H9 (cell line): Measurements from ENCODE around the gene ARID3A. TPM values are rescaled to one million over a fixed set of nuclear protein-coding genes. Genes with fewer than 3 reads are reported as not detected.

Experiments
- DNase-seq: peaks from one replicate; pipeline ENCODE4 v3.0.0-alpha.2; 2017
- H2AFZ ChIP-seq: one replicate; pipeline ENCODE4 v1.6.1; 2013; ENCODE audit warnings: mild to moderate bottlenecking, low read length, control low read depth, moderate library complexity
- H2AK5ac ChIP-seq: 2 replicates; pipeline ENCODE4 v1.6.1; 2013; ENCODE audit warnings: low read length, control low read depth, mixed read lengths; ENCODE audit not compliant: insufficient read length
- H2BK120ac ChIP-seq: one replicate; pipeline ENCODE4 v1.6.1; 2013; ENCODE audit warnings: low read depth, mild to moderate bottlenecking, low read length, control low read depth, inconsistent platforms; ENCODE audit not compliant: poor library complexity, severe bottlenecking
- H2BK12ac ChIP-seq: 2 replicates; pipeline ENCODE4 v1.6.1; 2013; ENCODE audit warnings: low read length, control low read depth, mixed read lengths, low read depth; ENCODE audit not compliant: insufficient read length
- H2BK15ac ChIP-seq: 2 replicates; pipeline ENCODE4 v1.6.1; 2013; ENCODE audit warnings: low read depth, low read length, control low read depth
- H2BK20ac ChIP-seq: one replicate; pipeline ENCODE4 v1.6.1; 2013; ENCODE audit warnings: low read depth, mild to moderate bottlenecking, low read length, control low read depth, inconsistent platforms; ENCODE audit not compliant: poor library complexity, severe bottlenecking
- H2BK5ac ChIP-seq: 2 replicates; pipeline ENCODE4 v1.6.1; 2013; ENCODE audit warnings: low read length, control low read depth, mixed read lengths; ENCODE audit not compliant: insufficient read length
- H3K14ac ChIP-seq: 2 replicates; pipeline ENCODE4 v1.6.1; 2013; ENCODE audit warnings: low read length, control low read depth; ENCODE audit not compliant: insufficient read depth
- H3K18ac ChIP-seq: 2 replicates; pipeline ENCODE4 v1.6.1; 2013; ENCODE audit warnings: low read depth, mild to moderate bottlenecking, mixed read lengths, low read length, control low read depth; ENCODE audit not compliant: insufficient read length
- H3K23ac ChIP-seq: 2 replicates; pipeline ENCODE4 v1.6.1; 2013; ENCODE audit warnings: low read length, control low read depth, mixed read lengths, low read depth; ENCODE audit not compliant: insufficient read length
- H3K23me2 ChIP-seq: 2 replicates; pipeline ENCODE4 v1.6.1; 2013; ENCODE audit warnings: low read depth, mild to moderate bottlenecking, mixed read lengths, low read length, control low read depth; ENCODE audit not compliant: insufficient read length, poor library complexity, severe bottlenecking
- H3K27ac ChIP-seq: 2 replicates; pipeline ENCODE4 v1.5.1; 2013; ENCODE audit warnings: low read length, control low read depth, mixed read lengths, low read depth; ENCODE audit not compliant: insufficient read length
- H3K27me3 ChIP-seq: 2 replicates; pipeline ENCODE4 v1.6.1; 2013; ENCODE audit warnings: low read length, control low read depth, inconsistent platforms; ENCODE audit not compliant: insufficient read depth
- H3K4ac ChIP-seq: 2 replicates; pipeline ENCODE4 v1.6.1; 2013; ENCODE audit warnings: low read depth, mild to moderate bottlenecking, control low read depth, inconsistent platforms, low read length, moderate library complexity
- H3K4me1 ChIP-seq: 2 replicates; pipeline ENCODE4 v1.6.1; 2013; ENCODE audit warnings: low read length, control low read depth, inconsistent platforms; ENCODE audit not compliant: insufficient read depth
- H3K4me2 ChIP-seq: 2 replicates; pipeline ENCODE4 v1.6.1; 2013; ENCODE audit warnings: low read length, control low read depth, mixed read lengths; ENCODE audit not compliant: insufficient read length, insufficient read depth
- H3K56ac ChIP-seq: 2 replicates; pipeline ENCODE4 v1.6.1; 2013; ENCODE audit warnings: low read depth, mild to moderate bottlenecking, mixed read lengths, low read length, control low read depth; ENCODE audit not compliant: insufficient read length
- H3K79me1 ChIP-seq: 2 replicates; pipeline ENCODE4 v1.6.1; 2013; ENCODE audit warnings: low read depth, mild to moderate bottlenecking, moderate library complexity, low read length, control low read depth, inconsistent platforms; ENCODE audit not compliant: insufficient read depth, poor library complexity, severe bottlenecking
- H3K79me2 ChIP-seq: 2 replicates; pipeline ENCODE4 v1.6.1; 2013; ENCODE audit warnings: low read length, control low read depth, inconsistent platforms; ENCODE audit not compliant: insufficient read depth
- H3K9ac ChIP-seq: 2 replicates; pipeline ENCODE4 v1.6.1; 2013; ENCODE audit warnings: low read length, control low read depth, mixed read lengths; ENCODE audit not compliant: insufficient read length; ENCODE audit errors: extremely low read depth
- H3K9me3 ChIP-seq: one replicate; pipeline ENCODE4 v1.6.1; 2013; ENCODE audit warnings: low read depth, low read length, inconsistent platforms; ENCODE audit not compliant: control insufficient read depth
- H3T11ph ChIP-seq: one replicate; pipeline ENCODE4 v1.6.1; 2013; ENCODE audit warnings: mild to moderate bottlenecking, low read length, control low read depth, inconsistent platforms
- H4K20me1 ChIP-seq: one replicate; pipeline ENCODE4 v1.6.1; 2013; ENCODE audit not compliant: control insufficient read depth, insufficient read length, insufficient read depth
- H4K5ac ChIP-seq: 2 replicates; pipeline ENCODE4 v1.6.1; 2013; ENCODE audit warnings: low read depth, mild to moderate bottlenecking, mixed read lengths, low read length, control low read depth; ENCODE audit not compliant: insufficient read length
- H4K8ac ChIP-seq: replicated peaks from 2 replicates; pipeline ENCODE4 v1.6.1; 2013; ENCODE audit warnings: low read length, control low read depth, mixed read lengths, low read depth; ENCODE audit not compliant: insufficient read length
- H4K91ac ChIP-seq: 2 replicates; pipeline ENCODE4 v1.6.1; 2013; ENCODE audit warnings: low read depth, mild to moderate bottlenecking, moderate library complexity, mixed read lengths, low read length, control low read depth; ENCODE audit not compliant: insufficient read length
- H3K27ac Mint-ChIP-seq, 3 experiments: 2 replicates in 2 of 3; 3 replicates in 1 of 3; pipeline ENCODE4 v1.8.0; 2020 to 2021; ENCODE audit warnings: mixed read lengths in 3 of 3, mild to moderate bottlenecking in 1 of 3, moderate library complexity in 1 of 3
- H3K27me3 Mint-ChIP-seq: 2 replicates; pipeline ENCODE4 v1.8.0; 2021; ENCODE audit warnings: low read depth, mild to moderate bottlenecking, moderate library complexity, mixed read lengths
- H3K36me3 Mint-ChIP-seq, 3 experiments: 2 replicates in 2 of 3; 3 replicates in 1 of 3; pipeline ENCODE4 v1.8.0; 2020 to 2021; ENCODE audit warnings: low read depth in 3 of 3, mixed read lengths in 3 of 3; ENCODE audit not compliant: insufficient read depth in 1 of 3
- H3K4me1 Mint-ChIP-seq, 2 experiments: 2 replicates each; pipeline ENCODE4 v1.8.0; 2020; ENCODE audit warnings: mixed read lengths in 2 of 2
- H3K4me3 Mint-ChIP-seq, 2 experiments: 2 replicates in 1 of 2; 3 replicates in 1 of 2; pipeline ENCODE4 v1.8.0; 2020 to 2021; ENCODE audit warnings: mild to moderate bottlenecking in 2 of 2, mixed read lengths in 2 of 2, moderate library complexity in 1 of 2
- H3K9me3 Mint-ChIP-seq, 2 experiments: 2 replicates in 1 of 2; 3 replicates in 1 of 2; pipeline ENCODE4 v1.8.0; 2020; ENCODE audit warnings: mild to moderate bottlenecking in 2 of 2, mixed read lengths in 2 of 2, moderate library complexity in 1 of 2
- CTCF ChIP-seq: fragments of 200-600 bp; sonication (generic); conservative IDR thresholded peaks from 3 replicates; pipeline ENCODE4 v1.8.0; 2021; ENCODE audit warnings: antibody characterized with exemption, mild to moderate bottlenecking
- WGBS: extraction: QIAGEN DNeasy Blood & Tissue Kit; methylation state at CpG from one replicate; pipeline ENCODE4 v1.1.7; 2013; ENCODE audit warnings: missing lambda C conversion rate, low lambda C conversion rate, mixed read lengths; ENCODE audit not compliant: insufficient read length; ENCODE audit errors: extremely low coverage; 5-methylcytosine and 5-hydroxymethylcytosine counted together
- total RNA-seq: library from RNA; stranded (reverse); gene quantifications from 2 replicates; pipeline ENCODE4 v1.2.1, GENCODE V29; 2021

Gene ARID3A
- total RNA-seq, 1 experiment from 2014 or later = 98.3 TPM

DNA sequence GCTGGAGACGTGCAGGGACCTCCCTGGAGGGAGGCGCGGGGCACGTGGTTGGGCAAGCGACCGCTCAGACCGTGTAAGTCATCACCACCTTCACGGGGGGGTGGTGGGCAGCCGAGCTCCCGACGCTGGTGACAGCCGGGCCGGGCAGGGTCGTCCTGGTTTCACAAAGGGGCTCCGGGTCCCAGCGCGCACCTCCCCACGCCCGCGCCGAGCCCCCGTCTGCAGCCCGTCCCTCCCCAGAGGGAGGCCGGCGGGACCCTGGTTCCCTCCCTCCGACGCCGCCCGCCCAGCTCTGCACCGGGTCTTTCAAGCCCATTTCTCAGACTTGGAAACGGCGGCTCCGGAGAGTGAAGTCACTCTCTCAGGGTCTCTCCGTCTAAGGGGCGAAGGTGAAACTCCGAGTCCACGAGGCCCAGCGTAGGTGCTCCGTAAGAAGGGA, 729 bp upstream of the ARID3A start:
- no peak overlapping the region for H2BK12ac ChIP-seq
- WGBS = no CpG with 5 or more reads among the region's 39 CpGs
- H3K23ac ChIP-seq = no peak overlapping the region
- peak overlapping the region; percentile 67 to 80 for H3K4me3 Mint-ChIP-seq
- no peak overlapping the region for H2BK15ac ChIP-seq
- H3K4me2 ChIP-seq = peak overlapping the region; percentile 67
- no peaks in the 10 kb centered on the region for H4K20me1 ChIP-seq
- no peak overlapping the region for H2BK120ac ChIP-seq
- no peak overlapping the region for H2BK5ac ChIP-seq
- H3K56ac ChIP-seq = no peak overlapping the region
- peaks cover 8% of the 10 kb centered on the region; the same call in 1 of the 2 replicates for H3K27me3 ChIP-seq
- no peaks in the 10 kb centered on the region for H3K4me1 ChIP-seq
- no peak overlapping the region for H4K5ac ChIP-seq
- H4K91ac ChIP-seq = no peak overlapping the region
- H3K27me3 Mint-ChIP-seq = peaks cover 25% of the 10 kb centered on the region
- no peak for TF ChIP-seq CTCF
- DNase-seq = peak; percentile 66
- no peak overlapping the region for H4K8ac ChIP-seq
- no peak overlapping the region for H3K9ac ChIP-seq
- no peak overlapping the region for H2AFZ ChIP-seq
- no peak overlapping the region for H3K27ac ChIP-seq
- H3K36me3 Mint-ChIP-seq = peaks cover 6 to 11% (median 9%) of the 10 kb centered on the region in 3 experiments
- no peak overlapping the region for H3T11ph ChIP-seq
- H3K79me2 ChIP-seq = no peaks in the 10 kb centered on the region; the same call in 1 of the 2 replicates
- H3K9me3 Mint-ChIP-seq = no peaks in the 10 kb centered on the region; a peak in 1 of 5 replicates
- peaks cover 3% of the 10 kb centered on the region for H3K23me2 ChIP-seq
- no peak overlapping the region for H2AK5ac ChIP-seq
- H3K27ac Mint-ChIP-seq = 0 out of 7 replicates have a peak overlapping the region, but pooled peaks of 1 of the 3 experiments have one; percentile 34
- no peaks in the 10 kb centered on the region for H3K9me3 ChIP-seq
- H3K14ac ChIP-seq = peak overlapping the region; percentile 73; the same call in 1 of the 2 replicates
- peaks cover 5 to 18% of the 10 kb centered on the region in 2 experiments for H3K4me1 Mint-ChIP-seq
- no peak overlapping the region for H3K4ac ChIP-seq
- H3K18ac ChIP-seq = peak overlapping the region; percentile 59
- H2BK20ac ChIP-seq = no peak overlapping the region
- no peaks in the 10 kb centered on the region for H3K79me1 ChIP-seq
